Panc1 (cell line): ENCODE data around the gene KRTAP10-7. TPM values are rescaled to one million over a fixed set of nuclear protein-coding genes. Genes with fewer than 3 reads are reported as not detected.
"Not testable (repeated sequence)": the region's sequence is repeated elsewhere in the genome, so short reads cannot be mapped to it uniquely, and the experiment has no call there.

Experiments
- ATAC-seq: fragments of 200-7000 bp; cut with Tn5 transposase; 2 replicates; pipeline ENCODE4 v1.9.1; 2020; ENCODE audit warnings: mild to moderate bottlenecking, moderate library complexity
- BruUV-seq: library from RNA; stranded (reverse); fragments of 400-500 nt; replicated peaks from 2 replicates; lab custom pipeline; 2021; lab: Mats Ljungman, UMichigan
- CTCF ChIA-PET: fragments of 300-600 bp; sonication (Branson Sonifier 250); formaldehyde crosslinking; loops from one replicate; lab custom pipeline; 2022; ENCODE audit warnings: antibody characterized with exemption; lab: Charles Lee
- POLR2A ChIA-PET: fragments of 300-600 bp; sonication (Branson Sonifier 250); formaldehyde crosslinking; loops from one replicate; lab custom pipeline; 2022; ENCODE audit warnings: antibody characterized with exemption; lab: Charles Lee
- DNase-seq: peaks from one replicate; pipeline ENCODE4 v3.0.0-alpha.2; 2010; ENCODE audit warnings: low read depth, low spot score
- H3K27ac ChIP-seq: 2 replicates; pipeline ENCODE4 v1.5.1; 2011; ENCODE audit warnings: mild to moderate bottlenecking, low read length, inconsistent platforms
- H3K27me3 ChIP-seq: fragments of 200-500 bp; sonication (Bioruptor generic); 2 replicates; pipeline ENCODE4 v1.6.0; 2014; ENCODE audit warnings: low read length, inconsistent platforms; ENCODE audit not compliant: control insufficient read depth, insufficient read depth
- H3K36me3 ChIP-seq: fragments of 200-500 bp; sonication (Bioruptor generic); 2 replicates; pipeline ENCODE4 v1.5.1; 2014; ENCODE audit warnings: inconsistent platforms, mild to moderate bottlenecking, low read length, moderate library complexity; ENCODE audit not compliant: control insufficient read depth, insufficient read depth
- H3K4me1 ChIP-seq: 2 replicates; pipeline ENCODE4 v1.5.1; 2011; ENCODE audit warnings: inconsistent platforms, mild to moderate bottlenecking, low read length, moderate library complexity; ENCODE audit not compliant: control insufficient read depth, insufficient read depth
- H3K4me3 ChIP-seq, 2 experiments: 2 replicates each; pipeline ENCODE4 v1.5.1; 2011 to 2012; ENCODE audit warnings: low read depth in 2 of 2, low read length in 2 of 2, mild to moderate bottlenecking in 2 of 2, inconsistent platforms in 1 of 2, moderate library complexity in 1 of 2
- H3K9me3 ChIP-seq: fragments of 200-500 bp; sonication (Bioruptor generic); 2 replicates; pipeline ENCODE4 v1.5.1; 2014; ENCODE audit warnings: low read depth, mild to moderate bottlenecking, inconsistent platforms, low read length, moderate library complexity; ENCODE audit not compliant: control insufficient read depth, insufficient read depth
- POLR2AphosphoS5 ChIP-seq: IDR thresholded peaks from 2 replicates; pipeline ENCODE4 v1.6.1; 2012; ENCODE audit warnings: mild to moderate bottlenecking, low read depth, low read length, moderate library complexity
- SIN3A ChIP-seq: IDR thresholded peaks from 2 replicates; pipeline ENCODE4 v1.6.1; 2012; ENCODE audit warnings: low read depth, mild to moderate bottlenecking, low read length, moderate library complexity, borderline replicate concordance; ENCODE audit not compliant: insufficient read depth
- TCF7L2 ChIP-seq: IDR thresholded peaks from 2 replicates; pipeline ENCODE4 v1.6.1; 2011; ENCODE audit warnings: mild to moderate bottlenecking, low read depth, low read length, inconsistent platforms
- in situ Hi-C: cut with HindIII; loops from 2 replicates; pipeline ENCODE4 v1.10.0; 2016; ENCODE audit warnings: low sequenced_read_pairs, low pct_unique_long_range_greater_than_20kb
- intact Hi-C: fragments of 100-400 bp; cut with micrococcal nuclease; formaldehyde crosslinking; loops from one replicate; pipeline ENCODE4 v1.10.0; 2022; ENCODE audit not compliant: unreplicated experiment
- total RNA-seq: library from RNA; stranded (reverse); gene quantifications from one replicate; pipeline ENCODE4 v1.2.1, GENCODE V29; 2021; ENCODE audit not compliant: unreplicated experiment
- TF ChIP-seq, protein P1 (sequence below): fragments of 450-650 bp; IDR thresholded peaks from 2 replicates; pipeline ENCODE4 v1.5.1; 2017; ENCODE audit warnings: mild to moderate bottlenecking
- TF ChIP-seq, protein P2 (sequence below), 2 experiments: IDR thresholded peaks; 2 replicates each; pipeline ENCODE4 v1.6.1; 2011 to 2012; ENCODE audit warnings: low read depth in 2 of 2, control low read depth in 1 of 2, low read length in 1 of 2, mild to moderate bottlenecking in 1 of 2, moderate library complexity in 1 of 2; ENCODE audit not compliant: insufficient read depth in 1 of 2

The KRTAP10-7 gene
- total RNA-seq, 1 experiment from 2014 or later: not detected

DNA sequence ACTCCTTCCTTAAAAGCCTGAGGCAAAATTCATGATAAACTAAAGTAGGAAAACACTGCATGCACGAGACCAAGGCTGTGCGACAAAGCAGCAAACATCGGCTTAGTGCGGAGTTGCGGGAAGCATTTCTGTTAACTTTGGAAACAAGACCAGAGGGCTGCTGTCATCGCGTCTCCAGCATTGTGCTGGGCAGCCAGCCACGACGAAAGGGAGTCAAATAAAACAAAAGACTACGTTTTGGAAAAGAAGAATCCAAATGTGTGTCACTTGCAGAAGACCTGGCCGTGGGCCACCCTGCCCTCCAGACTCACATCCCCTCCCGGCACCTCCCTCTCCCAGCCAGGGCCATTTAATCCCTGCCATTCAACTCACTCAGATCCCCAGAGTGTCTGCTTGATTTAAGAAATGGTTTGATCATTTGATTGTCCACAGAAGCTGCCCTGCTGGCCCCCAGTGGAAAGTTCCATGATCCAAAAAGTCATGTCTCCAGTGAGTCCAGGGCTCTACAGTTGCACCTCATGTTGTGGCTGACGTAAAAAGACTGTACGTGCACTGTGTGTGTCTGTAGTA is 43.4 kb downstream of the KRTAP10-7 start:
- Histone ChIP-seq H3K27ac (no peak overlapping the region), H3K9me3 (no peaks in the 10 kb centered on the region), H3K4me1 (no peaks in the 10 kb centered on the region), H3K27me3 (no peaks in the 10 kb centered on the region), H3K36me3 (no peaks in the 10 kb centered on the region), H3K4me3 (no peak overlapping the region)
- in situ Hi-C loops (no loop called here), intact Hi-C loops (no loop called here)
- DNase-seq: no peak
- no peak for ATAC-seq
- ChIA-PET CTCF (no interaction called here), POLR2A (no interaction called here)
- BruUV-seq: no TSS peak
- TF ChIP-seq, protein P1, sequence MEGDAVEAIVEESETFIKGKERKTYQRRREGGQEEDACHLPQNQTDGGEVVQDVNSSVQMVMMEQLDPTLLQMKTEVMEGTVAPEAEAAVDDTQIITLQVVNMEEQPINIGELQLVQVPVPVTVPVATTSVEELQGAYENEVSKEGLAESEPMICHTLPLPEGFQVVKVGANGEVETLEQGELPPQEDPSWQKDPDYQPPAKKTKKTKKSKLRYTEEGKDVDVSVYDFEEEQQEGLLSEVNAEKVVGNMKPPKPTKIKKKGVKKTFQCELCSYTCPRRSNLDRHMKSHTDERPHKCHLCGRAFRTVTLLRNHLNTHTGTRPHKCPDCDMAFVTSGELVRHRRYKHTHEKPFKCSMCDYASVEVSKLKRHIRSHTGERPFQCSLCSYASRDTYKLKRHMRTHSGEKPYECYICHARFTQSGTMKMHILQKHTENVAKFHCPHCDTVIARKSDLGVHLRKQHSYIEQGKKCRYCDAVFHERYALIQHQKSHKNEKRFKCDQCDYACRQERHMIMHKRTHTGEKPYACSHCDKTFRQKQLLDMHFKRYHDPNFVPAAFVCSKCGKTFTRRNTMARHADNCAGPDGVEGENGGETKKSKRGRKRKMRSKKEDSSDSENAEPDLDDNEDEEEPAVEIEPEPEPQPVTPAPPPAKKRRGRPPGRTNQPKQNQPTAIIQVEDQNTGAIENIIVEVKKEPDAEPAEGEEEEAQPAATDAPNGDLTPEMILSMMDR: no peak
- TF ChIP-seq, protein P2, sequence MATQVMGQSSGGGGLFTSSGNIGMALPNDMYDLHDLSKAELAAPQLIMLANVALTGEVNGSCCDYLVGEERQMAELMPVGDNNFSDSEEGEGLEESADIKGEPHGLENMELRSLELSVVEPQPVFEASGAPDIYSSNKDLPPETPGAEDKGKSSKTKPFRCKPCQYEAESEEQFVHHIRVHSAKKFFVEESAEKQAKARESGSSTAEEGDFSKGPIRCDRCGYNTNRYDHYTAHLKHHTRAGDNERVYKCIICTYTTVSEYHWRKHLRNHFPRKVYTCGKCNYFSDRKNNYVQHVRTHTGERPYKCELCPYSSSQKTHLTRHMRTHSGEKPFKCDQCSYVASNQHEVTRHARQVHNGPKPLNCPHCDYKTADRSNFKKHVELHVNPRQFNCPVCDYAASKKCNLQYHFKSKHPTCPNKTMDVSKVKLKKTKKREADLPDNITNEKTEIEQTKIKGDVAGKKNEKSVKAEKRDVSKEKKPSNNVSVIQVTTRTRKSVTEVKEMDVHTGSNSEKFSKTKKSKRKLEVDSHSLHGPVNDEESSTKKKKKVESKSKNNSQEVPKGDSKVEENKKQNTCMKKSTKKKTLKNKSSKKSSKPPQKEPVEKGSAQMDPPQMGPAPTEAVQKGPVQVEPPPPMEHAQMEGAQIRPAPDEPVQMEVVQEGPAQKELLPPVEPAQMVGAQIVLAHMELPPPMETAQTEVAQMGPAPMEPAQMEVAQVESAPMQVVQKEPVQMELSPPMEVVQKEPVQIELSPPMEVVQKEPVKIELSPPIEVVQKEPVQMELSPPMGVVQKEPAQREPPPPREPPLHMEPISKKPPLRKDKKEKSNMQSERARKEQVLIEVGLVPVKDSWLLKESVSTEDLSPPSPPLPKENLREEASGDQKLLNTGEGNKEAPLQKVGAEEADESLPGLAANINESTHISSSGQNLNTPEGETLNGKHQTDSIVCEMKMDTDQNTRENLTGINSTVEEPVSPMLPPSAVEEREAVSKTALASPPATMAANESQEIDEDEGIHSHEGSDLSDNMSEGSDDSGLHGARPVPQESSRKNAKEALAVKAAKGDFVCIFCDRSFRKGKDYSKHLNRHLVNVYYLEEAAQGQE (IDR thresholded peaks at IDR 0.05; ENCODE audit: insufficient read depth in 1 of 2, low read depth in 2 of 2, low read length in 1 of 2): no peak
- TF ChIP-seq POLR2AphosphoS5 (no peak), TCF7L2 (no peak), SIN3A (no peak)

DNA sequence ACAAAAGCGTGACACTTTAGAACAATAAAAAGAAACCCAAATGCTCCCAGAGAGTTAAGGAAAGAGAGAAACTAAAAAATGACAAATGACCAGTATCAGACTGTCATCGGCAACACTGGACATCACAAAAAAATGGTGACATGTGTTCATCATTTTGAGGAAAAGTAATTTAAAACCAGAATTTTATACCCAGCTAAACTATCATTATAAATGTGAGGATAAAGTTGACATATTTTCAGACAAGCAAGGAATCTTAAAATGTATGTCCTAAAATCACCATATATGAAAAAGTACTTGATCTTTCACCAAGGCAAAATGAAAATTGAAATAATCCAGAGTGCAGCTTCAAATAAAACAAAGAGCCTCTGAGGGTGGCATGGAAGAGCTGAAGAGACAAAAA is 44.5 kb downstream of the KRTAP10-7 start:
- H3K9me3 ChIP-seq: no peaks in the 10 kb centered on the region
- no TSS peak for BruUV-seq
- H3K4me1 ChIP-seq: no peaks in the 10 kb centered on the region
- TF ChIP-seq, protein P2 (IDR thresholded peaks at IDR 0.05; ENCODE audit: insufficient read depth in 1 of 2, low read depth in 2 of 2, low read length in 1 of 2): no peak
- TF ChIP-seq, protein P1: no peak
- no peak for DNase-seq
- no peaks in the 10 kb centered on the region for H3K36me3 ChIP-seq
- H3K4me3 ChIP-seq: no peak overlapping the region
- POLR2A ChIA-PET: no interaction called here
- no peak overlapping the region for H3K27ac ChIP-seq
- in situ Hi-C loops: no loop called here
- H3K27me3 ChIP-seq: no peaks in the 10 kb centered on the region
- intact Hi-C loops: no loop called here
- ATAC-seq: no peak
- CTCF ChIA-PET: no interaction called here

DNA sequence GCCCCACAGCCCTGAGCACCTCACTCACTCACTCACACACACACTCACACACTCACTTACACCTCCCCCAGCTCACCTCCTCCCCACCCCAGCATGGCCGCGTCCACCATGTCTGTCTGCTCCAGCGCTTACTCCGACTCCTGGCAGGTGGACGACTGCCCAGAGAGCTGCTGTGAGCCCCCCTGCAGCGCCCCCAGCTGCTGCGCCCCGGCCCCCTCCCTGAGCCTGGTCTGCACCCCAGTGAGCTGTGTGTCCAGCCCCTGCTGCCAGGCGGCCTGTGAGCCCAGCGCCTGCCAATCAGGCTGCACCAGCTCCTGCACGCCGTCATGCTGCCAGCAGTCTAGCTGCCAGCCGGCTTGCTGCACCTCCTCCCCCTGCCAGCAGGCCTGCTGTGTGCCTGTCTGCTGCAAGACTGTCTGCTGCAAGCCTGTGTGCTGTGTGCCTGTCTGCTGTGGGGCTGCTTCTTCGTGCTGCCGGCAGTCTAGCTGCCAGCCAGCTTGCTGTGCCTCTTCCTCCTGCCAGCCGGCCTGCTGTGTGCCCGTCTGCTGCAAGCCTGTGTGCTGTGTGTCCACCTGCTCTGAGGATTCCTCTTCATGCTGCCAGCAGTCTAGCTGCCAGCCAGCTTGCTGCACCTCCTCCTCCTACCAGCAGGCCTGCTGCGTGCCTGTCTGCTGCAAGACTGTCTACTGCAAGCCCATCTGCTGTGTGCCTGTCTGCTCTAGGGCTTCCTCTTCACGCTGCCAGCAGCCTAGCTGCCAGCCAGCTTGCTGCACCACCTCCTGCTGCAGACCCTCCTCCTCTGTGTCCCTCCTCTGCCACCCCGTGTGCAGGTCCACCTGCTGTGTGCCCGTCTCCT is 46.2 kb downstream of the KRTAP10-7 start, which contains the start of gene KRTAP10-11:
TSS of gene KRTAP10-11 (plus strand) at position 49 of the 856 bp plus-strand sequence. CDS start at position 94, 45 bp downstream.
- DNase-seq, H3K4me1 ChIP-seq, H3K27me3 ChIP-seq, H3K36me3 ChIP-seq, ATAC-seq, H3K9me3 ChIP-seq, H3K27ac ChIP-seq, H3K4me3 ChIP-seq, intact Hi-C loops, in situ Hi-C loops, POLR2A ChIA-PET, BruUV-seq: not testable (repeated sequence)
- CTCF ChIA-PET: interaction anchor here (0.7 kb wide), 1 partner anchor 44 kb away, joined by 3 read pairs; no protein-coding TSS in a partner anchor
